SK-N-MC (cell line): Measurements from ENCODE around the gene CXCL17.

Experiments used
- EZH2 ChIP-seq: fragments of 200-600 bp; sonication (generic); IDR thresholded peaks from one replicate; pipeline ENCODE4 v1.6.1; 2017; ENCODE audit warnings: antibody characterized with exemption
- FOXP2 ChIP-seq: optimal IDR thresholded peaks from 2 replicates; pipeline ENCODE3; 2011; ENCODE audit warnings: mild to moderate bottlenecking, moderate library complexity; ENCODE audit not compliant: insufficient read depth; ENCODE audit errors: extremely low read length, control extremely low read depth
- POLR2AphosphoS5 ChIP-seq: IDR thresholded peaks from 2 replicates; pipeline ENCODE4 v1.6.1; 2012; ENCODE audit warnings: mild to moderate bottlenecking, low read depth, low read length, borderline replicate concordance

GRCh38 chr19:42409477-42409876, 33.3 kb downstream of the CXCL17 start:
- TF ChIP-seq POLR2AphosphoS5 (no peak), EZH2 (no peak), FOXP2 (no peak)
